NCI-H2227 (cell line): Measurements from ENCODE around the gene DAB1.

Experiments used
- DNase-seq: peaks from one replicate; lab custom pipeline; 2025; ENCODE audit not compliant: unreplicated experiment; lab: John Stamatoyannopoulos, UW

DAB1 gene

DNA sequence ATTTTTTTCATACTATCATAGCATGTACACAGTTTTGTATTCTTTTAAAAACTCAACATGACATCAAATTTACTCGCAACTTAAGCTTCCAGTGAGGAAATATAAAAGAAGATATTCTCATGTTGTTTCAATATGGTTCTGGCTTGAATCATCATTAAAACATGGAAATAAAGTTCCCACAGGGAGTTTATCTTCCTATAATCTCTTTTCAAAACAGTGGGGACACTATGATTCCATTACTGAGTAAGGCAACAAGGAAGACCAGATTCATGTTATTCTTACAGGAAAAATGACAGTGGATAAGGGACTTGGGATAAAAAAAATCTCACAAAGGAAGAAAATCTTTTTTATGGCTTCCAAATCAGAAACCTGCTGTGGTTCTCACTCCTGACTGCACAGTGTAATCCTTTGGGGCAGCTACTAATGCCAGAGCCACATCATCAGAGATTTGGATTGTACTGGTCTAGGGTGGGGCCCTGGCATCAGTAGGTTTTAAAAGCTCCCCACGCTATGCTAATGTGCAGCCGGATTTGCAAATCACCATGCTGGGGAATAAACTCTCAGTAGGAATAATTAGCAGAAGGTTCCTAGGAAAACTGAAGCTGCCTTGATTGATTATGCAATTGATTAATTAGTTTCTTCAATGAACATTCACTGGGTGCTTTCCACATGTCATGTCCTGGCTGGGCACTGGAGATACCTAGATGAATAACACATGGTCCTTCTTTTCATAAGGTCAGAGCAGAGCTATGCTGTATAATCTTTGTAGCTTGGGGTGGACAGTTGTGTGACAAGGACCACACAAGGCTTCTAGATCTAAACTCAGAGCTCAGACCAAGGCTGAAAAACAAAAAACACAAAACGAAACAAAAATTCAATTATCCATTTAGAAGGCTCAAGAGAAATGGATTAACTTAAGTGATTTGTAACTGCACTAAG is 386.9 kb downstream of the DAB1 start:
- DNase-seq, result no peak

DNA sequence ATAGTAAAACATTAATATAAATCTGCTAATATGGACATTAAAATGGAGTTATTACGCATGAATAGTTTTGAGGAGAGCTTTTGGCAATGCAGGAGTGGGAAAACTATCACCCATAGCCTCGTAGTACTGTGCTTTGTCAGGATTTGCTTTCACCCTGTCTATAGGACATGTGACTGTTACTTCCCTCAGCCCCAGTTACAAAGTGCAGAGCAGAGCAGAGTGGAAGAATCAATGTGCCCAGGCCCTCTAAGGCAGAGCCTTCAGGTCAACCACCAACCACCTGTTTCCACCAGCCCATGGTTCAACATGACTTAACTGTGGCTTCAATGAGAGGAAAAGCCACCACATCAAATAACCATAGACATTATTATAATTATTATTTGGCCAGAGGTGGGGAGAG is 389.1 kb downstream of the DAB1 start:
- DNase-seq, result no peak

DNA sequence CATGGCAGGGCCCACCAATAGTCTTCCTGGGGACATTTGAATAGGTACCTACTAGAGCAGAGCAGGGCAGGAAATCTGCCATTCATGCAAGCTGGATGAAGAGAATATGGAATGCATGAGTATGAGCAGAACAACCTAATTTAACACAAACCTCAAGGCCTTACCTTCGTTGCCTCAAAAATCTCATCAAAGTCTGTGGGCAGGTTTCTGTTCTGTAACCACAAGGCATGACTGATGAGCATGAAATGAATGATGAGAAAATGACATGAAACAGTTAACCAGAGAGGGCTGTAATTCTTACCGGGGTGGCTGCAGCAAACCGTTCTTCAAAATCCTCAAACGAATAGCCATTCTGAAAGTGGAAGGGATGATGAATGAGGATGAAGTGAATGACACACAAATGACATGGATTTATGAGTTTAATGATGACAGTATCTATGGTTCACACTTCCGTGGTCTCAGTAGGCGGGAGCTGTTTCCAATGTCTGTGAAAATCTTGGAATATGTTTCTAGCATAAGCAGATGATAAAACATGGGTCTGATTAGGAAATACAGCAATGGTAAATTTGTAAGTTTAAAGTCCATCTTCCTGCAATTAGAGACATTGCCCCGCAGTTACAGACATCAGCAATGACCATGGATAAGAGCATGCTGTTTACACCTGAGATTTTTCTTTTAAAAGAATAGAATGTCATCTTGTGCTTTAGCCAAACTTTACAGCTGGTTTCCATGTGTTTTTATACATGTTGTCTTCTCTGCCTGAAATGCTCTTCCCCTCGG is 390.4 kb downstream of the DAB1 start:
- DNase-seq, result no peak

DNA sequence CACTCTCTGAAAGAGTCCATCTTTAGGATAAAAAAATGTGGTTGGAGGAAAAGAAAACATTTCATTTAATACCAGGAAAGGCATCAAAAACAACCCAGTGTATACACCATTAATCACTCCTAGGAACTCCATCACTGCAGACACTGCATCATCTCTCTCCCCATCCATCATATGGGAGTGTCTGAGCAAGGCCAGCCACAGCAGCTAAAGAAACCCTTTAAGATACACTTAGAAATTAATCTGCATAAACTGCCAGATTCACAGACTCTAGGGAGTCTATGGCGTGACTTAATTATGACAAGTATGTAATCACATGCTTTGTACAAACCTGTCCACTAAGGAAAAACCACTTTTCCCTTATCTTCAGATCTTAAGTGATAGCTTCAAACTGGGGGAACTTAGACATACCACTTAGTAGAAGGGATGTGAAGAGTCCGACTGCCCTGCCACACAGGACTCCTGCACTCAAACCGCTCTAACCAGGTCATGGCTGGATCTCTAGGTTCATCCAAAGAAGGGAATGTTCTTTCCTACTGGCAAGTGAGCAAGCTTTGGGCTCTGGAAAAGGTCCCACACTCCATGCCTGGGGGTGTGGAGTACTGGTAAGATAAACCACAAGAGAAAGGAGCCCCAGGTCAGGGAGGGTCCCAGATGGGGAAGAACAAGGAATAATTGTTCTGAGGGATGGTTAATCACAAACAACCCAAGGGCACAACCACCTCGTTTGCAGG is 397.1 kb downstream of the DAB1 start:
- no peak for DNase-seq

DNA sequence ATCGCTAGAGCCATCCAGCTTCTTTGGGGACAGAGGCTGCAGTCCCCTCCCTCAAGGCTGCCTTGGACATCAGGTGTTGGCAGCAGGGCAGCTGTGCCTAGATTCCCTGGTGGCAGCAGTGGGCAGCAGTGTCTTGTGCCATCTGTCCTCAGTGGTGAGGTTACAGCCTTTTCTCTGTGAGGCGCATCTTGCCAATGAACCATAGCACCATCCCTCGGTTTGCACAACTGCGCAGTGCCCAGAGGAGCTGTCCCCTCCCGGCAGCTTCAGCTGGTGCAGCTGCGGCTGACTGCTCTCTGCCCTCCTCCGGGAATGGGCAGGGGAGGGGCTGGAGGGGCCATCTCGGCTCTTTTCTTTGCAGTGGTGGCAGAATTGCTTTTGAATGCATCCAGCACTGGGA is 399.0 kb downstream of the DAB1 start:
- peak; percentile 70 for DNase-seq

DNA sequence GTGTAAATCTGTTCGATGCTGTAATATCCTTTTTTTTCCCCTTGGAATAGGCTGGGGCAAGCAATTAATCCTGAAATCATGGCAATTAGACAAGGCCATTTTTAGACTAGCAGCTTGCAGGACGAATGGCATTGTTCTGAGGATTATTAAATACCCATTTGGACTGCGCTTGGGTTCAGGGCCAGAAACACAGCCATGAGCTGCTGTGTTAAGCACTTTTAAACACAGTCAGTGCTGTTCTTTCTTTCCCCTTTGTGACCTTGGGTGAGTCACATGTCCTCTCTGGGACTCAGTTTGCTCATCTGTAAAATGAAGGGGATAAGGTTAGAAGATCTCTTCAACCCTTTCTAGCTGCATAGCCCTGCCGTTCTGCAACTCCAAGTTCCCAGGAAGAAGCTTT is 399.4 kb downstream of the DAB1 start:
- no peak for DNase-seq

DNA sequence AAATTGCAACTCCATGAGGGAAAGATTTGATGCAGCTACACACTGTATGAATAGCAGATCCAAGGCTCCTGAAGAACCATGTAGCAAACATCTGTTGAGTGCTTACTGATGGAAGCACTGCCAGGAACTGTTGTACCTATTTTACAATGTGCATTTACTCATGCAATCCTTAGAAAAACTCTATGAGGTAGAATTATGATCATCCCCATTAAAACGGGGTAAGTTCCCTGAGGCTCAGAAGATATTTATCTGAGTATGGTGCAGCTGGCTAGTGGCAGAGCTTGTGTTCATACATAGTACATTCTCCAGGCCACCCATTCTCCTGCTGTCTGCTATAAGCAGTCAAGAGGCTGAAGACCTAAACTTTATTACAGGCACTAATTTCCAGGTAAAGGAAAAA is 403.6 kb downstream of the DAB1 start:
- DNase-seq, result no peak

DNA sequence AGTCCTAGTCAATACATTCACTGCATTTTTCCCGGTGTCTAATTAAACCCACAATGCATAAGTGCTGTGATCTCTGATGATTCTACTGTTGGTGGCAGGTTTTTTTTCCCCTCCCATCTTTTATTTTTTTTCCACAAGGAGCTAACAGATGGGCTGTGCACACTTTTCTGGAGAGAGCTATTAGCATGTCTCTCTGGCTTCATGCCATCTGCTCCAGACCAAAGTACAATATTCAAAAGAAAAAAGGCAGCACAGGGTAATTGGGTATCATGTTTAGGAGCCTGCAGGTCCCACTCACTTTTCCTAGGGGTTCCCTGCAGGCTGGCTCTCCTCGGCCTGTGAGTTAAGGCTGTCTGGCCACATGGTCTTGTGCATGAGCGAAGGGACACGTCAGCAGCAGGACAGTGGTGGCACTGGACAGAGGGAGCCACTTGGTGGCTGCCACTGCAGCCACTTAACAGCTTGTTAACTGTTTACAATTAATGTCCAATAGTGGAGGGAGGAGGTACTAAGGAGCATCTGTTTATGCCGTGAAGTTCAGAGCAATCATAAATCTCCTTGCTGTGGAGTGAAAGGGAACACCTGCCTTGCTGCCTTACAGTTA is 404.5 kb downstream of the DAB1 start:
- peak; percentile 73 for DNase-seq

DNA sequence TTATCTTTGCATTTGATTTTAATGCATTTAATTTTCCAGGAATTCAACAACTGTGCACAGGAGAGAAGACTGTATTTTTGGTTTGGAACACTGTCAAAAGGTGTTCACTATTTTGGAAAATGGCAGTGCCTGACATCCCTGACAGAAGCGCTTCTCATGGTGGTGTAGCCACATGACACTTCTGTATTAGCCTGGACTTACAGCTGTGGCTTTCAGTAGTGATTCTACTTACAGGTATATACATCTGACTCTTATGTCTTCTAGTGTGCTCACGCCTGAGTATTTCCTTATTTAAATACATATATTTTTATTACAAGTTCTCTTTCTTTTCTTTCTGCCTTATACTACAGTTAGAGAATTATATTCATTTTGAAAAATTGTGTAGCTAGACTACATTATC is 405.7 kb downstream of the DAB1 start:
- DNase-seq, result no peak

DNA sequence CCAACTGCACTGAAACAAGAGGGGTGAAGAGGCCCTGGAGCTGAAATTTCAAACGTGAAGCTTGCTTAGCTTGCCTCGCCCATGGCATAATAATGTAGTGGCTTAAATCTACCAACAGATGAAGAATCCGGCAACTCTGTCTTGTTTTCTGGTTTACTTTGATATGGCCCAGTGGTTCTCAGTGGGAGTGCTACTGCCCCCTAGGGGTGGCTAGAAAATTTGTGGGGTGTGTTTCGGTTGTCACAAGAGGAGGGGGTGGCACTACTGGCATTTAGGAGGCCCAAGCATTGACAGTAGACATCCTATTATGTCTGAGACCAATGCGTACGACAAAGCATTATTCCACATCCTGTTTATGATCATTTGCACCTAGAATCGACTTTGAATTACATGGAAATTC is 406.1 kb downstream of the DAB1 start:
- no peak for DNase-seq

DNA sequence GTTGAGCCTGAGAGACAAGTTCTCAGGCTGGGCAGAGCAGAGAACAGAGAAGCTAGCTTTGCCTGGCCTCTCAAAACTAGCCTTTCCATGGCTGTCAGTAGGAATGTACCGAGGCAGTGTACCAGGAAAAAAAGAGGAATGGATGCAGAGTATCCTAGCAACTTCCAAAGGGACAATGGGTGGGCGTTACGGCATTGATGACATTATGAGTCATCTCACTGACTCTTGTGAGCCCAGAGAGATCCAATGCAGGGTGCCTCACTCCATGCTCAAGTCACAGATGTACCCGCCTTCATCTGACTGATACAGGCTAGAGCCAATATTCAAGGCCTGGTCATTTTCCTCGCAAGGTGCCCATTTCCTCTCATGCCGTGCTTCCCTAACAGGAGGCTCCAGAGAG is 406.7 kb downstream of the DAB1 start:
- peak; percentile 51 for DNase-seq

DNA sequence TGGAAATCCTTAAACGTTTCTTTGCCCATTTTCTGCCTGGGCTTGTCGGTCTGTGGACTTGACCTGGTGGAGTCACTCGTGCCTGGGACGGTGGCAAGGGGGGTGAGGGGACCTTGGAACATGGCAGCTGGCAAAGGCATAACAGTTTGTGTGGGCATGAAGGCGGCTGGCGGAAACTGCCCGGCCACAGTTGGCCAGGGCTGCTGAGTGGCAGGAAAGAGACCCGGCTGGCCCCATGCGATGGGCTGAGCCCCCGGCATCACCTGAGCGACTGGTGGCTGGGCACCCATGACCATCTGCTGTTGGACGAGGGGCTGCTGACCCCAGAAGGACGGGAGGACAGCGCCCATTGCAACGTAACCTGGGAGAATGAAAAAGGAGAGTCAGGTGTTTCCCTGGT is 408.8 kb downstream of the DAB1 start:
- no peak for DNase-seq

DNA sequence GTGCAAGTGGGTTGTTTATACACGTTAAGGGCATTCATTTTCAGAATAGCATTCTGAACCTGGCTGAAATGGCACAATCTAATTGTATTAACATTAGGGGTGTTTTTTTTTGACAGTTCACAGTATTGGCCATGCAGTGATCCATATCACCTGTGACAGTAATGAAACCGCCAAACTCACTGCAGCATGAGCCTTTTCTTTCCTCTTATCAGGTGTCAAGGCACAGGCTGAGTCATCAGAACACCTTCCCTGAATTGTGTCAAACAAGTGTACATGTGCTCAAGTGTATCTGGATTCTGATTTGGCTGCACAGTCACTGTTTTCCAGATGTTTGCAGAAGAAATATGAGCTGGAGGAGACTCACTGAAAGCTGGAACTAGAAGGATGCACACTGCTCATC is 410.3 kb downstream of the DAB1 start:
- DNase-seq, result no peak

DNA sequence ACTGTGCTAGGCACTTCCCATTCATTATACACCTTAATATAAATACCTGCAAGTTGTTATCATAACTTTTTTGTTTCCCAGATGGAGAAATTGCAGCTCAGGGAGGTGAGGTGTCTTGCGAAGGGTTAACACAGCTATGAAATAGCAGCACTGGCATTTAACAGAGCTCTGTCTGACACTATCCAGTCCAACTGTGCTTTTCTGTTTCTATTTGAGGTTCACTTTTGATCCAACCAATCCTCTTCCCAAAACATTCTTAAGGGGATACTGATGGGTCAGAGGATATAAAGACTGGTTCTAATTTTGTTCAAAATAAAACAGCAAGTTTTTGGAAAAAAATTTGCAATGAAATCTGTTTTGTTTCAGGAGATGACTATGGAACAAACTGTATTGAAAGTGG is 411.5 kb downstream of the DAB1 start:
- no peak for DNase-seq

DNA sequence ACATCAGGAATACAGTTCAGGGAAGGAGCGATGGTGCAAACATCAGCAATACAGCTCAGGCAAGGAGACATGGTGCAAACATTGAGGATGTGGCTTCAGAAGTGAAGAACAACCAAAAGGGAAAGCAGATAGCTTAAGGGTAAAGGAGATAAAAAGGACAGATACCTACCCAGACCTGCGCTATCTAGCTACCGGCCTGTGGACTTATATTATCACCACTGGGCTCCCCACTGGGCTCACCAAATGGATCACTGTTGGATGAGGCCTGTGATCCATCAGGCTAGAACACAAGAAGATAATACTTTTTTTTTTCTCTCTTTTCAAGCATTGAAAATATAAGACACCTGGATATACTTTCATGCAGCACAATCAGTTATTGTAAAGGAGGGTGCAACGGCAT is 413.3 kb downstream of the DAB1 start:
- no peak for DNase-seq

DNA sequence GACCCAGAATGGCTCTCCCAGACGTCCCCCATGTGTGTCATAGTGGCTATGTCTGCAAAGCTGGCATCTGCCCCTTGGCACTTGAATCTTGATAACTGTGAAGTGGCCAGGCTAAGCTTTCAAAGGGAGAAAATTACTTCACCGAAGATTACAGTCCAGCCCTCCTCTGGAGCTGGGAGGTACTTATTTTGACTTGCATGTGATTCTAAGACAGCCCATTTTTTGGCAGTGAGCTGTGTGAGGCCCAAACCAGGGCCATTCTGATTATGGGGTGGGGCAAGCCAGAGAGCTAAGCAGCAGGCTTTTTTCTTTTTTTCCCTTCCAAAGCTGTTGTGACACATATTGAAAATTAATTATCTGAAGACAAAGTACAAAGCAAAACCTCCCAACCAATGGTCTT is 415.9 kb downstream of the DAB1 start:
- peak; percentile 70 for DNase-seq

DNA sequence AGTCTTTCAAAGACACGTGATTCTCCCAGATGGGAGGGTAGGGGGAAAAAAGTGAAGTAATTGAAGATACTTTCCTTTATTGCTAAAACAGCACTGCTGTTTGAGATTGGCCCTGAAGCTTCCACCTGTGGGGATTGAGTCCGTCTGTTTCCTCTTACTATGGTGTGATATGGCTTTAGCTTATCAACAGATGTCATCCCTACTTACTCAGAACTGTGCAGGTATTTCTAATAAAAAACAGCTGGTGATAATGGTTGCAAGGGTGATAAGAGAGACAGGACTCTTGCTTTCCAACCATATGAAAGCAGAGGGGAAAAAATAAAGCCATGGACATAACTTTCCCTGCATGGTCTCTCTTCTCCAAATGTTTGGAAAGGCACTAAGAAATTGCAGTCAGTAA is 416.4 kb downstream of the DAB1 start:
- DNase-seq, result no peak

DNA sequence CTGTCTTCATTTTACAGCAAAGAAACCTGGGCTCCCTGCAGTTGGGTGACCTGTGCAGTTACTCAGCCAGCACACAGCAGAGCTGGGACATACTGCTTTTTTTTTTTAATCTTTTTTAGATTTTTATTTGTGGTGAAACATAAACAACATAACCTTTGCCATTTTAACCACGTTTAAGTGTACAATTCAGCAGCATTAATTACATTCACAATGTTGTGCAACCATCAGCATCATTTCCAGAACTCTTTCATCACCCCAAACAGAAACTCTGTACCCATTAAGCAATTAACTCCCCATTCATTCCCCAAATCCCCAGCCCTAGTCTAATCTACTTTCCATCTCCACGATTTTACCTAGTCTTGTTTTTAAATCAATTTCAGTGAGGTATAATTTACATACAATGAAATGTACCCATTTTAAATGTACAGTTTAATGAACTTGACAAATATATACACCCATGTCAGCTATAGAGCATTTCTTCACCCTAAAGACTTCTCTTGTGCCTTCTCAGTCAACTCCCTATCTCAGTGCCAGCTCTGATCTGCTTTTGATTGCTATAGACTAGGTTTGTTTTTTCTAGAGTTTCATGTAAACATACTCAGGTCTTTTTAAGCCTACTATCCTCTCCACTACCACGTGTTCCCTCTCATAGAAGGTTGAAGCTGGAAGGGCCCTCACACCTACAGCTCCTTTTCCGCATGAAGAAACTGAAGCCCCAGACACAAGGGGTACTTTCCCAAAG is 420.3 kb downstream of the DAB1 start:
- no peak for DNase-seq

DNA sequence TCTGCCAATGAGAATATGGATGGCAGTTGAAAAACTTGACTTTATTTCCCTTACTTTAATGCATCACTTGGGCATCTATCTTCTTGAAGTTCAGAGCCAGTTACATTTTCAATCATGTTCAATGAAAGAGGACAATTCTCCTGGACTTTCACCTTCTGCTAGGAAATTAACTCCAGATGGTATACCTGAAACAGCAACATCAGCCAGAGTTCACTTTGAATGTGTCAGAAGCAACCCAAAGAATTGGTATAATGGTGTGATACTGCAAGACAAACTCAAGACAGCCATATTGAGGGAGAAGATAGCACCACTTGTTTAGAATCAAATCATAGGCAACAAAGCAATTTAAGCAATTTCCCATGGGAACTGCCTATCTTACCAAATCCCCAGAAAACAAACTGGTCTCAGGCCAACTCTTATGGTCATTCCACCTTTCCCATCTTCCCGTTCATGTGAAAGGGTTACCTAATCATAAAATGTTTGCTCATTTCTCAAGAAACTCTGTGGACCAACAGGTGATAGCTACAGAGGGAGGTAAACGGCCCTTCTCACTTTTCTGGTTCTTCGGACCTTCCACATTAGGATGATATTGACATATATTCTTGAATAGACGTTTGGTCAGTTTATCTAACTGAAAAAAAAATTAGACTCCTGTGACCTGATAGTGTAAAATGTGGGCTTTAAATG is 428.3 kb downstream of the DAB1 start:
- DNase-seq, result no peak

DNA sequence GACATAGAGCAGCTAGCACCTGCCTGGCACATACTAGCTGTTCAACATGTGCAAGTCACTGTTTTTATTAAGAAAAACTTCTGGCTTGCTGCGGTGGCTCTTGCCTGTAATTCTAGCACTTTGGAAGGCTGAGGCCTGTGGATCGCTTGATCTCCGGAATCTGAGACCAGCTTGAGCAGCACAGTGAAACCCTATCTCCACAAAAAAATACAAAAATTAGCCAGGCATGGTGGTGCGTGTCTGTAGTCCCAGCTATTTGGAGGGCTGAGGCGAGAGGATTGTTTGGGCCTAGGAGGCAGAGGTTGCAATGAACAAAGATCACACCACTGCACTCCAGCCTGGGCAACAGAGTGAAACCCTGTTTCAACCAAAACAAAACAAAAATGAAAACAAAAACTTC is 430.4 kb downstream of the DAB1 start:
- DNase-seq, result no peak
